Measurements from ENCODE around the gene R3HDM1.
"Not testable (repeated sequence)": the region's sequence is repeated elsewhere in the genome, so short reads cannot be mapped to it uniquely, and the experiment has no call there.

R3HDM1 gene

GRCh38 chr2:135573620-135574019, 42.3 kb downstream of the R3HDM1 start:
- no peak for DNase-seq

- no peak for DNase-seq
Measured at GRCh38 chr2:135581282-135581681, 50.0 kb downstream of the R3HDM1 start.

- DNase-seq = no peak
Measured at GRCh38 chr2:135582383-135582782, 51.1 kb downstream of the R3HDM1 start.

- DNase-seq = no peak
Measured at GRCh38 chr2:135585586-135585985, 54.3 kb downstream of the R3HDM1 start.

- DNase-seq = no peak
Measured at GRCh38 chr2:135586148-135586547, 54.9 kb downstream of the R3HDM1 start.

GRCh38 chr2:135587958-135588357, 56.7 kb downstream of the R3HDM1 start:
- DNase-seq = no peak

- no peak for DNase-seq
Measured at GRCh38 chr2:135590619-135591260, 59.5 kb downstream of the R3HDM1 start.

- DNase-seq = no peak
Measured at GRCh38 chr2:135600915-135601314, 69.6 kb downstream of the R3HDM1 start.

- DNase-seq = no peak
Measured at GRCh38 chr2:135603543-135603942, 72.3 kb downstream of the R3HDM1 start.

- DNase-seq = no peak
Measured at GRCh38 chr2:135607561-135607960, 76.3 kb downstream of the R3HDM1 start.

GRCh38 chr2:135612319-135612718, 81.0 kb downstream of the R3HDM1 start:
- no peak for DNase-seq

GRCh38 chr2:135615404-135615803, 84.1 kb downstream of the R3HDM1 start:
- no peak for DNase-seq

- DNase-seq = no peak
Measured at GRCh38 chr2:135617501-135618015, 86.3 kb downstream of the R3HDM1 start.

GRCh38 chr2:135620198-135620597, 88.9 kb downstream of the R3HDM1 start:
- no peak for DNase-seq

GRCh38 chr2:135629520-135629919, 98.2 kb downstream of the R3HDM1 start:
- no peak for DNase-seq

- DNase-seq = not testable (repeated sequence)
Measured at GRCh38 chr2:135630034-135630433, 98.8 kb downstream of the R3HDM1 start.

GRCh38 chr2:135630488-135630887, 99.2 kb downstream of the R3HDM1 start:
- DNase-seq = no peak

GRCh38 chr2:135633582-135633981, 102.3 kb downstream of the R3HDM1 start:
- no peak for DNase-seq

GRCh38 chr2:135635212-135635835, 104.0 kb downstream of the R3HDM1 start:
- no peak for DNase-seq

- no peak for DNase-seq
Measured at GRCh38 chr2:135636982-135637381, 105.7 kb downstream of the R3HDM1 start.

- DNase-seq = no peak
Measured at GRCh38 chr2:135637456-135638087, 106.3 kb downstream of the R3HDM1 start.

- no peak for DNase-seq
Measured at GRCh38 chr2:135638825-135639224, 107.5 kb downstream of the R3HDM1 start.

- no peak for DNase-seq
Measured at GRCh38 chr2:135641156-135642068, 110.1 kb downstream of the R3HDM1 start.

All from cortex of kidney (tissue), 1 donor.